ENCODE results near the gene TMEM220.
A peak's percentile ranks its signal among the peaks of the same experiment; 100 is the strongest.
"Not testable (repeated sequence)": the region's sequence is repeated elsewhere in the genome, so short reads cannot be mapped to it uniquely, and the experiment has no call there.

The TMEM220 gene

DNA sequence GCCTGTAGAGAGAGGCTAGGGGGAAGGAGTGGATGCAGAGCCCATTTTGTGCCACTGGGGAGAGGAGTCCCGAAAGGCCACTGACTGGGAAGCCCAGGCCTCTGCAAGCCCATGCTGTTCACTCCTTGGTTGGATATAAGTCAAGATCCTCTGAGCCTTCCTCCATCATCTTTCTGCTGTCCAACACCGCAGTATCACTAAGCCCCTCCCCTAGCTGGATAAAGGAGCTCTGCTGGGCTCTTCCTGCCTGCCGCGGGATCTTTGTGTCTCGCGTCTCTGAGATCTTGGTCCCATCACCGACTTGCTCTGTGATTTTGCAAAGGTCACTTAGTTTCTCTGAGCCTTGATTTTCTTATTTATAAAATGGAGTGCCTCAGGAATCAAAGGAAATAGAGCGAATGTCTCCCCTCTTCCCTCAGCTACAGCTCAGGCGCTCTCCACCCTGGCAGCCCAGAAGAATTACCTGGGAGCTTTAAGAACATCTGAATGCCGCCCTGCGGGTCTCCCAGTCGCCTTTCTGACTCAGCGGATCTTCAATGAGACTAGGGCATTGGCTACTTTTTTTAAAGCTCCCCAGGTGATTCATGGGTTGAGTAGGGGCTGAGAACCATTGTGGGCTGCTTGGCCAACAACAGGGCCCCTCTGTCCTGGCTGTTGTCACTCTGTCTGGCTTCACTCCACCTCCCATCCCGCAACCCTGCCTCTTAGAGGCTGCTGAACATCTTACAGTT, 25.2 kb upstream of the TMEM220 start:
- peak in 1 of 14 donors; percentile 11 for DNase-seq

DNA sequence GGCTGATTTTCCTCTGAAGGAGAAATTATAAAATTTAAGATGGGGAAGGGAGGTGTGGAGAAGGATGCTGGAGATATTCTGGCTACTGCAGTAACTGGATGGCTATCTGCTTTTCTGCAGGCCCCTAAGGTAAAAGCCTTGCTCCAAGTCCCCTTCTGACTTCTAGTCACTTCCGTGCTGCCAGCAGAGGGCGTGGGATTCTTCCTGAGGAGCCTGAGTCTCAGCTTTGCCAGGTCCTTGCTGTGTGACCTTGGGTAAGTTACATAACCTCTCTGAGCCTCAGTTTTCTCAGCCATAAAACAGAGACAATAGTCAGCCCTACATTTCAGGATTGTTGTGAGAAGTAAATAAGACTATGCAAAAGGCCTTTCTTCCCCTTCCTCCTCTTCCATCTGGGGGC, 24.3 kb upstream of the TMEM220 start:
- DNase-seq, result no peak

DNA sequence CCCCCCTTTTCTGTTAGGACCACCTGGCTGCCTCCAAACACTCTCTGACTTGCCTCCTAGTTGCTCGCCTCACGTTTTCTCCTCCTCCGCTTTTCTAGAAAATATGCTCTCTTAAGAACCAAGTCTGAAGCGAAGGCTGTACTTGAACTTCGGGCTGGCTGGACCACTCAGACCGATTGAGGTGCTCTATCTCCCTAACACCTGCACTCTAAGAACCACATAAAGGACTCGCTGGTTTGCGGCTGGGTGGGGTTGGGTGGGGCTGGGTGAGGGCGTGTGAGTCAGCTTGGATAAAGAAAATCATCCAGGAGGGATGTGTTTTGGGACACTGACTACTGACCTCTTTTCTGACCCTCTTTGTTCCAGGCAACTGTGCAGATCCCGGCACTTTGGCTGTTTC, 22.9 kb upstream of the TMEM220 start:
- peak in 1 of 14 donors; percentile 23 for DNase-seq

- no peak for DNase-seq
Measured at GRCh38 chr17:10751563-10751962, 21.7 kb upstream of the TMEM220 start.

- no peak for DNase-seq
Measured at GRCh38 chr17:10750210-10750609, 20.4 kb upstream of the TMEM220 start.

- peak in 1 of 14 donors; percentile 4 for DNase-seq
Measured at GRCh38 chr17:10748531-10749181, 18.8 kb upstream of the TMEM220 start.

DNA sequence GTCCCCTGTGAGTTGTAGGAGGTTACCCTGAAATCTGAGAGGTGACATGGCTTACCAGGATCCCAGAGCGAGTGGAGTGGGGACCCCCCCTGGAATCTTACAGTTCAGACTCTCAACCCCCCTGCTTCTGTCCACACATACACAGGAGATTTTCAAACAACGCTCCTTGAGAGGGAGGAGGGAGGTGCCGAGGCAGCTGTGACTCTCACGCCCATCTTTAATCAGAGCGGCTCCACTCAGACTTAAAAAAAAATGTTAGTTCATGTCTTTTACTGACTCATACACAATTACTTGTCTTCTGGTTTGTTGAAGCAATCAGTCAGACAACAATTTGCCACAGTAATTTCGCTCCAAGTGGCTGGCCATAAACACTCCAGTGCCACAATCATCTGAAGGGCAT, 15.4 kb upstream of the TMEM220 start:
- DNase-seq, result no peak

DNA sequence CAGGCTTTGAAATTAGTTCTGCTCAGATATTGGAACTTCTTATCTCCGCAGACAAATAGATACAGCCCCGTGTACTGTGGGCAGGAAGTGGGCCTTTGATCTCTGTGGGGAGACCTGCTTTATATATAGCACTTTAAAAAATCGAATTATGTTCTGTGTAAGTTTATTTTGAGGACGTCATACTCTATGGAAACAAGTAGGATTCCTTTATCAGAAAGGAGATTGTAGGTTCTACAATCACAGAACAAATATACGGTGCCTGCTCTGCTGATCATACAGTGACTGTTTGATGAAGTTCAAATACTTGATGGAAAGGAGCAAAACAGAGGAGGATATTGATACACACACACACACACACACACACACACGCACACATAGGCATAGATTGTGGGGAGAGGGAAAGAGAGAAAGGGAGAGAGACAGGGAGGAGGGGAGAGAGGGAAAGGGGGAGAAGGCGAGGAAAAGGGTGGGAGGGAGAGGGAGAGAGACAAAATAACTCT, 14.7 kb upstream of the TMEM220 start:
- DNase-seq, result no peak

GRCh38 chr17:10743316-10744009, 13.6 kb upstream of the TMEM220 start:
- DNase-seq, result no peak

DNA sequence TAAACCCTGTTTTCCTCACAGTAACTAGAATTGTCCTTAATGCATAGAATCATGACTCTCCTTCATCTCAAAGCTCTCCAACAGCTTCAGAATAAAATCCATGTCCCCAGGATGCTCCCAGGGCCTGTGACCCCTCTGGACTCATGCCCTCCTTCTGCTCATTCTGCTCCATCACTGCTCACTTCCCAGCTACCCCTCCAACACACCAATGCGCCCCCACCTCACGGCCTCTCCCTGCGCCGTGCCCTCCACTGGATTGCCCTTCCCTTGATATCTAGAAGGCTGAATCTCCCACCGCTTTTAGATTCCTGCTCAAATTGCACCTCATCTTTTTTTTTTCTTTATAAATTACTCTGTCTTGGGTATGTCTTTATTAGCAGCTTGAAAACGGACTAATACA, 12.6 kb upstream of the TMEM220 start:
- DNase-seq, result no peak

GRCh38 chr17:10741416-10742135, 11.8 kb upstream of the TMEM220 start:
- DNase-seq, result no peak

GRCh38 chr17:10739386-10739785, 9.6 kb upstream of the TMEM220 start:
- no peak for DNase-seq

- no peak for DNase-seq
Measured at GRCh38 chr17:10738521-10739258, 8.9 kb upstream of the TMEM220 start.

DNA sequence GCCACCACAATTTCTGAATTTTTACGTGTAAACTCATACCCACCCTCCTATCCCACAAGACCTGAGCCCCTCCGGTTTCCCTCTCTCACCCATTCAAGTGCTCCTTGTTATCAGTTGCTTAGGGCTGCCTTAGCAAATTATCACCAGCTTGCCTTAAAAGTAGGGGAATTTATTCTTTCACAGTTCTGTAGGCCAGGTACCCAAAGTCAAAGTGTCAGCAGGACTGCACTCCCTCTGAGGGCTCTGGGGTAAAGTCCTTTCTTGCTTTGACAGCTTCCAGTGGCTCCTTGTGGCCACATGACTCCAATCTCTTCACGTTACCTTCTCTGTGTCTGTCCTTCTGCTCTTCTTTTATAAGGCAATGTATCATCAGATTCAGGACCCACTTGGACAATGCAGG, 7.9 kb upstream of the TMEM220 start:
- no peak for DNase-seq

- DNase-seq, result peak in 10 of 14 donors; percentile 9 to 54 (median 22)
Measured at GRCh38 chr17:10737168-10737622, 7.4 kb upstream of the TMEM220 start.

- DNase-seq, result no peak
Measured at GRCh38 chr17:10735821-10736220, 6.0 kb upstream of the TMEM220 start.

DNA sequence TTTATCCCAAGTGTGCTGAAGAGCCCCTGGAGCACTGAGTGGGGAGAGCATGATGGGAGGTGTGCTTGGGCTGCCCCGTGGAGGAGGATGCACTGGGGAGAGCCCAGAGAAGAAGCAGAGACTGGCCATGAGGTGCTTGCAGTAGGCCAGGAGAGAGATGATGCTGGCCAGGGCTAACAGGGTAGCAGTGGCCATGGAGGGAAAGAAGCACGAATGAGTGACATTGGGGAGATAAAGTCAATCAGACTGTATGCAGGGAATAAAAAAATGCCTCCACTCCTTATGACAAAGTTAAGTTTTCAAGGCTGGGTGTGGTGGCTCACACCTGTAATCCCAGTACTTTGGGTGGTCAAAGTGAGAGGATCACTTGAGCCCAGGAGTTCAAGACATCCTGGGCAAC, 5.4 kb upstream of the TMEM220 start:
- no peak for DNase-seq

DNA sequence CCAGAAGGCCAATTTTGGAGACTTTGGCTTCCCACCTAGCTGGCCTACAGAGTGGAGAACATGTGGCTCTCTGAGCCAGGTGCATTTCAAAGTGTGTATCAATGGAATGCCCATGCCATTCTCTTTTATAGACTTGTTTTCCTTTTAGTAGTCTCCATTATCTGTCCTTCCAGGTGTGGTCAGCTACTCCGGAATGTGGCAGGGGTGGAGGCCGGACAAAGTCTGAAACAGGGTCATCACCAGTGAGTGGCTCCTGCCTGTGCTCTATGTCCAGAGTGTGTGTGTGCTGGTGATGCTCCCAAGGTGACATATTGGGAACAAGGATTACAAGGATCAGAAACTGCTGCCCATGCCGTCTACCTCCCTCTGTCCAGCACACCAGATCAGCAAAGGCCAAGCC, 3.8 kb upstream of the TMEM220 start:
- DNase-seq, result no peak

DNA sequence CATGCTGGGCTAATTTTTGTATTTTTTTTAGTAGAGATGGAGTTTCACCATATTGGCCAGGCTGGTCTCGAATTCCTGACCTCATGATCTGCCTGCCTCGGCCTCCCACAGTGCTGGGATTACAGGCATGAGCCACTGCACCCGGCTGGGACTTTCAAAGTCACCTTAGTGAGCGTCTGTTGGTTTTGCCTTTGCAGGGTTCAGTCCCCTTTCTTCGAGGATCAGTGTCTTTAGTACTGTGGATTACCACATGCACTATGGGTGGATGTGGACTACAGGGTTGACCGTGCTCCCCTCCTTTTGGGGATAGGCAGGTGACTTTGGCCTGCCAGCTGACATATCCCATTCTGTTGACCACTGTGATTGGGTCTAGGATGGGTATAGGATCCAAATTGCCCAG, 2.3 kb upstream of the TMEM220 start:
- DNase-seq, result not testable (repeated sequence)

- DNase-seq, result no peak
Measured at GRCh38 chr17:10731408-10731879, 1.6 kb upstream of the TMEM220 start.

GRCh38 chr17:10730247-10730646, 424 bp upstream of the TMEM220 start:
- not testable (repeated sequence) for DNase-seq
